Coronary artery (tissue), 2 donors: Measurements from ENCODE around the gene TIMM23.

Experiments
- DNase-seq: peaks from one replicate; pipeline ENCODE4 v3.0.0-alpha.2; 2017; ENCODE audit warnings: low spot score
- H3K27ac ChIP-seq, 2 donors: fragments of 200-600 bp; sonication (generic); one replicate each; pipeline ENCODE4 v1.5.1; 2016 to 2019
- H3K4me3 ChIP-seq: fragments of 200-600 bp; sonication (generic); 2 replicates; pipeline ENCODE4 v1.5.1; 2016; ENCODE audit warnings: mild to moderate bottlenecking, moderate library complexity
- CTCF ChIP-seq: fragments of 200-600 bp; sonication (generic); IDR thresholded peaks from one replicate; pipeline ENCODE4 v1.5.1; 2019; ENCODE audit warnings: antibody characterized with exemption

The TIMM23 gene

GRCh38 chr10:46020344-46020657 lies 48.0 kb downstream of the TIMM23 start:
- H3K4me3 ChIP-seq: peak overlapping the region; percentile 21
- TF ChIP-seq CTCF: no peak
- H3K27ac ChIP-seq: peak overlapping the region in 1 of 2 donors; percentile 68
- no peak for DNase-seq

- no peak for TF ChIP-seq CTCF
- peak; percentile 93 for DNase-seq
- Histone ChIP-seq H3K4me3 (peak overlapping the region; percentile 86), H3K27ac (peak overlapping the region; percentile 59 to 91)
Observed at GRCh38 chr10:46022978-46023702, 50.9 kb downstream of the TIMM23 start.

GRCh38 chr10:46024948-46025347 lies 52.7 kb downstream of the TIMM23 start:
- H3K27ac ChIP-seq: no peak overlapping the region
- no peak for TF ChIP-seq CTCF

DNA sequence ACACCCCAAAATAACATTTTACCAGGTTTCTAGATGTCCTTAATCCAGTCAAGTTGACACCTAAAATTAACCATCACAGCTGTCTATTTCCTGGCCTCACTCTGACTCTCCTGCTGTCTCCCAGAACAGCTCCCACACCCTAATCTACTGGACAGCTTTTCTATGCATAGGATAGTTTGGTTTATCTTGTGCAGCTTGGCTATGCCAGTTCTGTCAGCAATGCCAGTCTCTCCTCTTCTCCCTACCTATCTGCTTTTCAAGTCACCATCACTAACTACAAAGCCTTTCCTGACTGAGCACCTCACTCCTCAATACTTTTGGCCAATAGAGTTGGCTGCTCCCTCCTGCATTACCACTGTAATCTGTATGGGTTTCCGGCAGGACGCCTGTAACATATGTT lies 53.1 kb downstream of the TIMM23 start:
- no peak for DNase-seq
- Histone ChIP-seq H3K27ac (no peak overlapping the region), H3K4me3 (no peak overlapping the region)
- no peak for TF ChIP-seq CTCF

More at GRCh38 chr10:46024948-46025347, 52.7 kb downstream of the TIMM23 start:
- DNase-seq: no peak
- H3K4me3 ChIP-seq: no peak overlapping the region

DNA sequence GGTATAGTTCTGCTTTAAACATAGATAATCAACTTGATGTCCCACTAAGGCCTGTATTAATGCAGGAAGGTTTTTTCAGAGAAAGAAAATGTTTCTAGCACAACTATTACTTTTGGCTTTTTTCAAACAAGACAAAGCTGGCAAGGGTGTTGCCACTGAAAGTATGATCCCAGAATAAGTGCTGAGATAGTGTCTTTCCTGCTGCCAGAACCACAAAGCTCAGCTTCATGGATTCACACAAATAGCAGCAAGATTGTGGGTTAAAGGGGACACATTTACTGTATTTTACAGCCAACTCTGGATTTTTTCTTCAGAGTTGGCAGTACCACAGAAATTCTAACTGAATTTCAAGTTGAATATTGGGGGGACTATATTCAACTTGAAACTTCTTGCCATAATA lies 53.8 kb downstream of the TIMM23 start:
- DNase-seq: no peak
- H3K4me3 ChIP-seq: no peak overlapping the region
- H3K27ac ChIP-seq: no peak overlapping the region
- TF ChIP-seq CTCF: no peak

DNA sequence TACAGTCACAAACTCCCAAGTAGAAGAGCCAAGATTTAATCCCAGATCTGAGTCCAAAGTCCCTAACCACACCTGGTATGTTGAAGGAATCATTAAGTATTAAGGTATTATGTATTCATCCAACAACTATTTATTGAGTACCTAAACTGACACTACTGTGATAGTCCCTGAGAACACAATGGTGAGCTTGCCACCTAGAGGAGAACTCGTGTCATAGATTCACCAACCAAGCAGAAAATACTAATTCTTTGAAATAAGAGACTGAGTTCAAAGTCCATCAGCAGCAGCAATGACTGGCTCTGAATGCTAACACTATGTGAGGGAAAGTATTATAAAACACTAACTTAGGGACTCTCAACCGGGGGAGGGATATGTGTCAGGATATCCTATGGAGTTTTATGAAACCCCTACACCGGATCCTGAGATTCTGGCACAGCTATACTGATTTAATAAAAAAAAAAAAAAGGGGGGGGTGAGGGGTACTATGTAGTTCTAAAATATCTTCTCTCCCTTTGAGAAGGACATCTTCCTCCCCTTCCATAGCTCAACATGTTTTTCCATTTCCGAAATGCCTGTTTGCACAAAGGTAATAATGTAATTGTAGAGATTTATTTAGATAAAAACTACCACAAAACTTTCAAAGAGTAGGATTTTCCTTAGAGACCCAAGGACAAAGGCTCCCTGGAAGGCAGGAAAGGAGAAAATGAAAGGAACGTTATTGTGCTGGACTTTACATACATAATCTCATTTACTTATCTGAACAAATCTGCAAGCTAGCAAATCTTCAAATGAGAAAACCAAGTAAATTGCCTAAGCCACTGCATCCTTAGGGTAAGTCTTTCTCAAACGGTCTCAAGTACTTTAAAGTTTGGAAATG lies 56.5 kb downstream of the TIMM23 start:
- H3K27ac ChIP-seq: no peak overlapping the region
- no peak for DNase-seq
- TF ChIP-seq CTCF: no peak
- peak overlapping the region; percentile 83 for H3K4me3 ChIP-seq
